ENCODE measurements around the gene ARG2. TPM values are rescaled to one million over a fixed set of nuclear protein-coding genes. Genes with fewer than 3 reads are reported as not detected.

ARG2 gene
- total and polyA plus RNA-seq, 2 of the 4 experiments (the other 2 are of a cell fraction), result 1.1 to 2.5 TPM

DNA sequence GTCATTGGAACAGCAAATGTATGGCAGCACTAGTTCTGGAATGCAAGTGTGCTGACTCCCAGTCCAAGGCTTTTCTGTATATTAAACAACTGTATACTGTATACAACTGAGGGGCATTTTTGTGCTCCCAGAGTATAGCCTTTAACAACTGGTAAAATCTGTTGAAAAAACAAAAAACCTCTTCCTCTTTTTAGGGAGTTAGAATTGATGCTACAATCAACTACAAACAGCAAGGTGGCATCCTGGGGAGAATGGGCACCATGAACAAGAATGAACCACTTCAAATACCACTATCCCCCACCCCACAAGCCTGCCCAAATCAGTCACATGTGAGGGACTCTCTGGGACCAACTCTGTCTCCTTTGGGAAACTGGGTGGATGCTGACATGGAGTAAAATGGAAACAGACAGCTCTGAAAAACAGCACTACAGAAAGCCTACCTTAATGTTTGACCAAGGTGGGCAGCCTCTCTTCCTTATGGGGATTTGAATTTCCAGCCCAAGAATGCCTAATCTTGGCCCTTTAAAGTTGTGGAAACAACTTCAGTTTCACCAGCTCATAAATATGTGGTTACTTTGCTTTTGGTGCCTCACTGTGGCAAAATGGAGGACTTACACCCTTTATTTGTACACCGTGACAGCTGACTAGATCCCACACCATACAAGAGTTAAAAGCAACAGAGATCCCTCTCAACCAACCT lies 47.2 kb downstream of the ARG2 start:
- no peak overlapping the region for H3K4me3 ChIP-seq (ENCODE audit: insufficient read depth, low read depth, low read length)
- H3K27ac ChIP-seq (ENCODE audit: insufficient read depth, low read length), result no peak overlapping the region
- no peak overlapping the region for H4K91ac ChIP-seq (ENCODE audit: insufficient read depth, low read depth, low read length)
- ChIA-PET POLR2A (ENCODE audit: unreplicated experiment) (no interaction called here), CTCF (interaction anchor here (0.6 to 3.4 kb wide), 6 partner anchors 13 to 84 kb away, joined by 3 to 18 read pairs (median 3); partner anchors contain the start of gene ARG2)
- H3K56ac ChIP-seq (ENCODE audit: extremely low read depth, insufficient read depth, low read length), result no peak overlapping the region
- peaks cover 51% of the 10 kb centered on the region for H4K20me1 ChIP-seq (ENCODE audit: insufficient read depth, low read length)
- no peak overlapping the region for H3K18ac ChIP-seq (ENCODE audit: low read depth, low read length)
- H2BK20ac ChIP-seq (ENCODE audit: low read depth, low read length), result no peak overlapping the region
- H2BK120ac ChIP-seq (ENCODE audit: low read depth, low read length), result no peak overlapping the region
- no CpG with 5 or more reads among the region's 1 CpG for WGBS, 2 experiments (ENCODE audit: extremely low coverage in 2 of 2, insufficient read length in 1 of 2)
- no peak overlapping the region for H3K14ac ChIP-seq (replicated peaks; ENCODE audit: low read depth, low read length)
- peaks cover 5% of the 10 kb centered on the region for H3K4me1 ChIP-seq (ENCODE audit: control insufficient read depth, insufficient read depth, low read length)
- BruUV-seq (replicated peaks), result no TSS peak
- H2AFZ ChIP-seq (replicated peaks; ENCODE audit: low read length, poor library complexity), result no peak overlapping the region
- in situ Hi-C loops (cut with MboI; ENCODE audit: low sequenced_read_pairs), result loop anchor here (5.0 kb wide), 1 partner anchor 45 kb away; no protein-coding TSS in a partner anchor
- DNase-seq (peak; percentile 72), ATAC-seq (ENCODE audit: low read depth) (peak; percentile 89)
- no peak overlapping the region for H2AK9ac ChIP-seq (replicated peaks; ENCODE audit: low read depth, low read length, poor library complexity)
- no peaks in the 10 kb centered on the region for H3K27me3 ChIP-seq (ENCODE audit: control insufficient read depth, insufficient read depth, low read length)
- no peak overlapping the region for H2BK15ac ChIP-seq (ENCODE audit: low read depth, low read length)
- no peak overlapping the region for H4K8ac ChIP-seq (ENCODE audit: low read depth in 2 of 2, low read length in 2 of 2)
- no peaks in the 10 kb centered on the region for H3K36me3 ChIP-seq (ENCODE audit: control insufficient read depth, insufficient read depth, low read length)
- no peak overlapping the region for H2BK5ac ChIP-seq (ENCODE audit: low read depth, low read length, poor library complexity, severe bottlenecking)
- peaks cover 2 to 60% of the 10 kb centered on the region in 2 experiments; a peak in 2 of 4 replicates for H3K79me1 ChIP-seq (ENCODE audit: low read depth in 1 of 2, low read length in 2 of 2)
- no peak overlapping the region for H3K9ac ChIP-seq (ENCODE audit: low read depth, low read length)
- 0 out of 2 replicates have a peak, but pooled peaks cover 6% of the 10 kb centered on the region for H3K9me1 ChIP-seq (ENCODE audit: insufficient read depth, low read length)
- intact Hi-C loops (cut with micrococcal nuclease), result loop anchor here (1.0 to 5.0 kb wide), 5 partner anchors 49 to 240 kb away; partner anchors contain the start of gene PIGH
- H3K23ac ChIP-seq (ENCODE audit: low read depth, low read length), result peak overlapping the region; percentile 39; the same call in 1 of the 2 replicates
- dilution Hi-C loops (cut with HindIII; ENCODE audit: low sequenced_read_pairs, unreplicated experiment), result no loop called here
- H3K4ac ChIP-seq (ENCODE audit: low read depth, low read length), result no peak overlapping the region
- H3K9me3 ChIP-seq (ENCODE audit: control insufficient read depth, insufficient read depth, low read length), result no peaks in the 10 kb centered on the region
- no peak overlapping the region for H2AK5ac ChIP-seq (ENCODE audit: low read depth, low read length)
- H4K5ac ChIP-seq (ENCODE audit: low read depth, low read length), result no peak overlapping the region
- TF ChIP-seq SMC3 (IDR thresholded peaks at IDR 0.05; ENCODE audit: low read depth, low read length) (peak; percentile 94), CTCF (conservative IDR thresholded peaks at IDR 0.05; ENCODE audit: low read depth, low read length) (peak; percentile 84), ELK1 (IDR thresholded peaks at IDR 0.05; ENCODE audit: borderline replicate concordance, low read depth, low read length) (no peak), RAD21 (IDR thresholded peaks at IDR 0.05; ENCODE audit: low read length) (peak; percentile 88)
- no peak overlapping the region for H3K4me2 ChIP-seq (ENCODE audit: low read depth, low read length)

Measured in IMR-90 (cell line).